GM21390 (cell line): ENCODE data around the gene HTR1E.
"Not testable (repeated sequence)": the region's sequence is repeated elsewhere in the genome, so short reads cannot be mapped to it uniquely, and the experiment has no call there.

Source experiments
- ATAC-seq: cut with Tn5 transposase; IDR thresholded peaks from one replicate; pipeline ENCODE4 v1.9.1; 2021; ENCODE audit not compliant: unreplicated experiment

The HTR1E gene

DNA sequence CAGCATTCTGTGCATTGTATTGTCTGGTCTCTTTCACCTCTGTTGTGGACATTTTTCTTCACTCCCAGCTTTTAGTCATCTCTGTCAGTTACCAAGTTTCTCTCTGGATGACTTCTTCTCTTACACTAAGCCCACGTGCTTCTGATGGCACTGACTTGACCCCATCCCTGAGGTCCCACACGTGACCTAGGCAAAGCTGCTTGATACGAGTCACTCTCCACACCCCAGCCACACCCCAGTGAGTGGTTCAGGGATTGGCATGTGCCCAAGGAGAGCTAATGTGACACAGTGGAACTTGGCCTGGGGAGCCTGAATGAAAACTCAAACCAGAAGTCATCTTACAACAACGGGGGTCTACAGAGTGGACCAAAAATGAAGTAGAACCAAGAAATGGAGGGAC is 32.2 kb downstream of the HTR1E start:
- no peak for ATAC-seq

DNA sequence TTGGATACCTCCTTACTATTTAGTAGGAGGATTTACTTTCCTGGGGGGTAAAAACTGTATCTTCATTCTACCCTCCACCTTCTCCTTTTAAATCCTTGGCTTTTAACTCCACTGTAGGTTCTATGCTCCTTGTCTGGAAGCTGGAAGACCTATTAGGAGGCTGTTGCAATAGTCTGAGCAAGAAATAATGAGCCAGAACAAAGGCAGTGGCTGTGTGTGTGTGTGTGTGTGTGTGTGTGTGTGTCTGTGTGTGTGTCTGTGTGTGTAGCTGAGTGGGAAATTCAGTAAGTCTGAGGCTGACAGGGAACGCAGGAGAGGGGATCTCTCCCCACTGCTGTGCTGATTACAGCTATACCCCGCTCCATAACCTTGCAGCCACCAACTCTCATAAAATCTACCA is 35.8 kb downstream of the HTR1E start:
- no peak for ATAC-seq

DNA sequence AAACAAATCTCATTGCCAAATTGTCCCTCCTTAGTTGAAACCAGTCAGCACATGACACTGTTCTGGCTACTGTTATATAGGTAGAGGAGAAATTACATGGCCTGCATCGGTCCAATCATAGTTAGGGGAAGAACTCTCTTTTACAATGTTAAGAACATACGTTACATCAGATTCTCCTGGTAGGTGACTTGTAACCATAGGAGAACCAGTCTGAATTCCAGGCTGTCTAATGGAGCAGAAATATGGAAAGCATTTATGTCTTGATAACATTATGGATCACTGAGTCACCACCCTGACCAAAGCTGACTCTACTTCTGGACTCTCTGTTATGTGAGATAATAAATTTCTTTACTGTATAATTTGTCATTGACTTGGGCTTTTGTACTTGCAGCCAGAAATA is 40.9 kb downstream of the HTR1E start:
- ATAC-seq: no peak

DNA sequence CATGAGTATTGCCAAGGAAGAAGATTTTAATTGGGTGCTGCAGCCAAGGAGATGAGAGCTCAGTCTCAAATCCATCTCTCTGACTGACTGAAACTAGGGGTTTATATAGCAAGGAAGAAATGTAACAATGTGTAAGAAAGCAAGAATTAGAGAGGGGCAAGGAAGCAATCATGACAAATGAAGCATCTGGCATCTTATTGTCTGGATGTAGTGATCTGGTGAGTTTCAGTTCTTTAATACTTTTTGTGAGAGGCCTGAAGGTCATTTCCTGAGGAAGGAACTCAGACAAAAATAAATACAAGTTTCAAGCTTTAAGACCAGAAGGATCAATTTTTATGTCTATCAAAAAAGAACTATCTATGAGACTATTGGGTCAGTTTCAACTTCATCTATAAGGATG is 64.2 kb downstream of the HTR1E start:
- ATAC-seq: no peak

DNA sequence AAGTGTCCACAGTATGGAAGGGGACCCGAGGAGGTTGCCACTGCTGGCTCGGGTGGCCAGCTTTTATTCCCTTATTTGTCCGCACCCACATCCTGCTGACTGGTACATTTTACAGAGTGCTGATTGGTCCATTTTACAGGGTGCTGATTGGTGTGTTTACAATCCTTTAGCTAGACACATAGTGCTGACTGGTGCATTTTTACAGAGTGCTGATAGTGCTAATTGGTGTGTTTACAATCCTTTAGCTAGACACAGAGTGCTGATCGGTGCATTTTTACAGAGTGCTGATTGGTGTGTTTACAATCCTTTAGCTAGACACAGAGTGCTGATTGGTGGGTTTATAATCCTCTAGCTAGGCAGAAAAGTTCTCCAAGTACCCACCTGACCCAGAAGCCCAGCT is 65.1 kb downstream of the HTR1E start:
- not testable (repeated sequence) for ATAC-seq

DNA sequence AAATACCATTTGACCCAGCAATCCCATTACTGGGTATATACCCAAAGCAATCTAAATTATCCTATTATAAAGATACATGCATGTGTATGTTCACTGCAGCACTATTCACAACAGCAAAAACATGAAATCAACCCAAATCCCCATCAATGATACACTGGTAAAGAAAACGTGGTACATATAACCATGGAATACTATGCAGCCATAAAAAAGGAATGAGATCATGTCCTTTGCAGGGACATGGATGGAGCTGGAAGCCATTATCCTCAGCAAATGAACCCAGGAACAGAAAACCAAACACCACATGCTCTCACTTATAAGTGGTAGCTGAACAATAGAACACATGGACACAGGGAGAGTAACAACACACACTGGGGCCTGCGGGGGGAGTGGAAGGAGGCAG is 69.2 kb downstream of the HTR1E start:
- ATAC-seq: not testable (repeated sequence)

DNA sequence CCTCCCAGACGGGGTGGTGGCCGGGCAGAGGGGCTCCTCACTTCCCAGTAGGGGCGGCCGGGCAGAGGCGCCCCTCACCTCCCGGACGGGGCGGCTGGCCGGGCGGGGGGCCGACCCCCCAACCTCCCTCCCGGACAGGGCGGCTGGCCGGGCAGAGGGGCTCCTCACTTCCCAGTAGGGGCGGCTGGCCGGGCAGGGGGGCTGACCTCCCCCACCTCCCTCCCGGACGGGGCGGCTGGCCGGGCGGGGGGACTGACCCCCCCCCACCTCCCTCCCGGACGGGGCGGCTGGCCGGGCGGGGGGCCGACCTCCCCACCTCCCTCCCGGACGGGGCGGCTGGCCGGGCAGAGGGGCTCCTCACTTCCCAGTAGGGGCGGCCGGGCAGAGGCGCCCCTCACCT is 72.3 kb downstream of the HTR1E start:
- not testable (repeated sequence) for ATAC-seq

DNA sequence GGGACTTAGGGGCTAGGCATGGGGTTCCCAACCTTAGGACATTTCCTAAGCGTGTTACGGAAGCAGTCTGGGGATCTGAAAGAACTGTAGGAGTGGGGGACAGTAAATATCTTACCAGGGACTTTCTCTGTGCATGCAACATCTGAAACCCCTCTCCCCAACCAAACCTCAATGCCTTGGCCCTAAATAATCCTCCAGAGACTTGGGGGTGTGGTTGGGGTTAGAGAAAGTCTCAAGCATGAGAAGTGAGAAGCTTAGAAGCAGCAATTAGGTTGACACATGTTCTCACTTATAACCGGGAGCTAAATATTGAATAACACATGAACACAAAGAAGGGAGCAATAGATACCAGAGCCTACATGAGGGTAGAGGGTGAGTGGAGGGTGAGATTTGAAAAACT is 74.7 kb downstream of the HTR1E start:
- ATAC-seq: no peak

DNA sequence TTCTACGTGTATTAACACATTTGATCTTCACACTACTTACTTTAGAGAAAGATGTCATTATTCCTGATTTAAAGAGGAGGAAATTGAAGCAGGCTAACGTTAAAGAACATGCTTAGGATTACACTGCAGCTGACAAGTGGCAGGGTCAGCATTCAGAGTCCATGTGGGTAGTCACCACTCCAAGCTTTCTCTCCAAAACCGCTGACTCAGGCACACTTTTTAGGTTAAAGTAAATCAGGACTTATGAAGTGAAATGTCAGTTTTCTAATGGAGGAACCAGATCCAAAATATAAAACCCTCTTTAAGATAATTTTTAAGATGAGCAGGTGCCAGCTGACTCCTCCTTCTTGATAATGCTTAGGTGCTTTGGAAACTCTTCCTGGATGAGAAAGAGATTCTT is 75.4 kb downstream of the HTR1E start:
- ATAC-seq: no peak

DNA sequence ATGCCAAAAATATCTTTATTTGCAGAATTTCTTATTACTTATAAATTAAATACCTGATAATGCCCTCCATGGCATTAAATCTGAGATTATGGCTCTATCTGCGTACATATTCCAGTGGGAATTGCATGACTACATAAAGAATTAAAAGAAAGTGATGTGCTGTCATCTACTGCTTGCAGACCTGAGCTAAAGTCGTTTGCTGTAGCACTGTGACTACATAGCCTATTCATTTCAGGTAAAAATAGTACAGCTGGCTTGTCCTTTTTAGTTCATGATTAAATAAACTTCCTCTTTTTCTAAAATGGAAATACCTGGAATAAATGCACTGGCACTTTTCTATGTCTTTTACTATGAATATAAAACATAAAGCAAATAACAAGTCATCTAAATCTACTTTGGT is 79.4 kb downstream of the HTR1E start:
- ATAC-seq: no peak

DNA sequence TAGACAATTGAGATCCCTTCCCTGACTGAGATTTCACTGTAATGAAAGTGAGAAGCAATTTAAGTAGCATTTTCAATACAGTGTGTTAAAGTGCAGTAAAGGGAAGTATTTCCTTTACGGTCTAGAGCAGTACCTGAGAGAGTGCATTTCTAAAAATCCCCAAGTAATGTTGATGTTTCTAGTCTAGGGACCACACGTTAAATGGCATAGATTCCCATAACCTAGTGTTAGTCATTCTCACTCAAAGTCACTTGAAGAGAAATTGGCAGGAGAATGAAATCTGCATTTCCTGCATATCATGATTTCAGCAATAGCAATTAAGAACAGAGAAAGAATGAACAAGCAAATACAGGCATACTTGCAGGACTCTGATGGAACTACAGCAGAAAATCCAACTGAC is 89.7 kb downstream of the HTR1E start:
- peak; percentile 53 for ATAC-seq

DNA sequence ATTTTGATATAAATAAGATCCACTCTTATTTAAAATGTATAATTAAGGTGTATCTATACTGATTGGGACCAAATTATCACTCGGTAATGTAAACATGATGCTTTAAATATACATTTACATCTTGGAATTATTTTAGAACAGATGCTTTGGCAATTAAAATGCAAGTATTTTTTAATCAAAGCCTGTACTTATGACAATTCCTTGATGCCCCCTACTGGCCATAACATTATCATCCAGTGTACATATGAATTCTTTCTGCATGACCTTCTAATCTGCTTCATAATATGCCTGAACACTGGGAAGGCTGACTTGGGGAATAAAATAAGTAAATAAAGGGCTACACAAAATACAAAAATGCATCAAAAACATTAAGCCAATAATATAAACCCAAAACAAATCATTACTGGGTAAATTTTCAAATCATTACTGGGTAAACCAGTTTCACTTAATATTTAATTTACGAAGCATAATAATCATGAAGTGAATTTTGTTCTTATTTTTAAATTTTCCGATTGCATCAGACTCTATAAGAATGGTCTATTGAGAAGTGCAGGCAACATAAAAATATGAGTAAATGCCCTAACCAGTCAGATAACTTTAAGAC is 92.5 kb downstream of the HTR1E start:
- ATAC-seq: no peak

DNA sequence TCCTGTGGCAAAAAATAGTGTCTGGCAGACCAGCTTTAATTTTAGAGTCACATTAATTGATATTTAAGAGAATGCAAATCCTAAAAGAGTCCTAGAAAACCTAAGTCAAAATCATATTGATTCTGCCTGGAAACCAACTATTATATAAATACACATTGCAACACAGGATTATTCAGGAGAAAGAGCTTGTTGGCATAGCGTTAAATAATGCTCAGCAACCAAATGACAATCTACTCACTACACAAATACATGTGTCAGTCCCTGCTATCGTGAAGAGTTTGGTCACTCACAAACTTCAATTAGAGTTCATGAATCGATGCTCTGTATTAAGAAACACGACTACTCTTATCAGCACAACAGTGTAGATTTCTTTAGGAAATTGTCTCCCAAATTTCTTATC is 103.4 kb downstream of the HTR1E start:
- ATAC-seq: no peak

DNA sequence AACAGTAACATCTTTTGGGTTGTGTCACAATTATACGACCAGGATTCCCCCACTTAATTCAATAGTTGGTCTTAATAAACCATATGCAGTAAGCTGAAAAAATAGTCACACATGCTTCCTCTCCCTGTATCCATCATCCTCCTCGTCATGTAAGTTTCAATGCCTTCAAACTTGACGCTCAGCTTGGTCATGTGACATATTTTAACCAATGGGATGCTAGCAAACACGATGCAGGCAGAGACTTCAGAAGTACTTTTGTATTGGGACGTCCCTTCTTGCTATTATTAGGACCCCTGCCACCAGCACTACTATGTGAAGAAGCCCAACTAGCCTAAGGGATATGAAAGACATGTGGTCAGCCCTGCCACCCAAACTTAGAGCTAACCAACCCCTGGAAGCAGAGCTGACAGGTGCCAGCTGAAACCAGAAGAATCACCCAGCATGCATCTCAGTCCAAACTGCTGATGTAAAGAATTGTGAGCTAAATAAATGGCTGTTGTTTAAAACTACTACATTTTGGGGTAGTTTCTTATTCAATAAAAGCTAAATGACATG is 108.3 kb downstream of the HTR1E start:
- no peak for ATAC-seq

DNA sequence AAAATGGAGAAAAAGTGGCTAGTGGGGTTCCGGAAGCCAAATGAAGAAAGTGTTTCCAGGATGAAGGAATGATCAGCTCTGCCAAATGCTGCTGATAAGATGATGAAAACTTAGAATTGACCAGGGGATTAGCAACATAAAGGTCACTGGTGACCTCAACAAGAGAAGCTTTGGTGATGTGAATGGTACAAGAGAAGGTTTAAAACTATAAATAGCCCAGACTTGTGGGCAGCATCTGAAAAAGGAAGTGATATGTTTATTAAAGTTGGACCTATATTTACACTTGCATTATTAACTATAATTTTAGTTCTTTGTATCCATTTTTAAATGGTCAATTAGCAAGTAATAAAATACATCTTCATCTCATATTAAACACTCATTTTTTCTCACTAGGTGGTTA is 112.5 kb downstream of the HTR1E start:
- ATAC-seq: no peak

DNA sequence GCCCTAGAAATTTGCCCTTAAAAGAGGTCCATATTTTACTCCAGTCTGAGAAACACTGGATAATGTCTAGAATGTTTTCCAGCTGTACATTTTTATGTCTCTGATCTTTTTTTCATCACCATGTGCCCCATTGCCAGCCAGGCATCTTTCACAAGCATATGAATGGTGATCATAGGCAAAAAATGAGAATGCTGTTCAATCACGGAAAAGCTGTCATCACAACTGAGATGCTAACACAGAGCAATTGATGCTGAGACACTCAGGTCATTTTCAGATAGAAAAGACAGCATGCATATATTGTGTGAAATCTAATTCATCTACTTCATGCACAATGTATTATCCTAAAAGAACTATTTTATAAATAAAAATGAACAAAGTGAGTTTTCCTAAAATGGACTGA is 116.0 kb downstream of the HTR1E start:
- no peak for ATAC-seq

DNA sequence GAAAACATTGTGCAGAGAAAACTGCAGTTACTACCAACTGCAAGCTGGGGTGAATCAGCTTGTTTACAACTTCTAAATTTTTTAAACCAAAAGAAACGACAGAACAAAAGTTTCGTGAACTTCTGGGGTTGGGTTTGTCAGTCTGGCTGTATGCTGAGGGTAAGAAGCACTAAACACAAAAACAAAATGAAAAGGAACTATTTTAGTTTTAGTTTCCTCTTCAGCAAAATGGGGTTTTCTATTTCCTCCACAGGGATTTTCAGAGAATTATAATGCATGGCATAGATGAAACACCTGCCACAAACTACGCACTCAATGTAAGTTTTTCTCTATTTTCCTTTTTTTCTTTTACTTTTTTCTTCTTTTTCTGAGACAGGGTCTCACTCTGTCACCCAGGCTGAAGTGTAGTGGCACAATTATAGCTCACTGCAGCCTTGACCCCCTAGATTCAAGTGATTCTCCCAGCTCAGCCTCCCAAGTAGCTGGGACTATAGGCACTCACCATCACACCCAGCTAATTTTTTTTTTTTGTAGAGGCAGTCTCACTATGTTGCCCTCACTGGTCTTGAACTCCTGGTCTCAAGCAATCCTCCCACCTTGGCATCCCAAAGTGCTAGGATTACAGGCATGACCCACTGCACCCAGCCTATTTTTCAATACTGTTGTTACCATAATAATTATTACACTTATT is 117.0 kb downstream of the HTR1E start:
- peak; percentile 67 for ATAC-seq

DNA sequence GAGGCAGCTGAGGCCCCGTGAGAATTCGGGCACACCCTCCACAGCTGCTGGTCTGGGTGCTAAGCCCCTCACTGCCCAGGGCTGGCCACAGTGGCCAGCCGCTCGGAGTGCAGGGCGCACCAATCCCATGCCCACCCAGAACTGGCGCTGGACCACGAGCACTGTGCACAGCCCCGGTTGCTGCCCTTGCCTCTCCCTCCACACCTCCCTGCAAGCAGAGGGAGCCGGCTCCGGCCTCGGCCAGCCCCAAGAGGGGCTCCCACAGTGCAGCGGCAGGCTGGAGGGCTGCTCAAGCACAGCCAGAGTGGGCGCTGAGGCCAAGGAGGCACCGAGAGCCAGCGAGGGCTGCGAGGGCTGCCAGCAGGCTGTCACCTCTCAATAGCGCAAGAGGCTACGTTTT is 122.6 kb downstream of the HTR1E start:
- ATAC-seq: no peak

DNA sequence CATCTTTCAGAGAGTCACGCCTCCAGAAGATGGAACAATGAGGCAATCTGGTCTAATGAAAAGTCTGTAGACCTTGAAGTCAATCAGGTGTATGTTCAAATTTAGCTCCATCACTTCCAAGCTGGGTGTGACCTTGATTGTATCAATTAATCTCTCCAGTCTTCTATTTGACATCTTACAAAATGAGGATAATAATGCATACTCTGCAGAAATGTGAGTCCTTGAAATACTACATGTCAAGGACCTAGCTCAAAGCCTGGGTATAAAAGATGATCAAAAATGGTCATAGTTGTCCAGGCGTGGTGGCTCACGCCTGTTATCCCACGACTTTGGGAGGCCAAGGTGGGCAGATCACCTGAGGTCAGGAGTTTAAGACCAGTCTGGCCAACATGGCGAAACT is 127.8 kb downstream of the HTR1E start:
- no peak for ATAC-seq
